Fibroblast of lung (primary cell): ENCODE results near the gene BTBD7.

Experiments
- CTCF ChIP-seq, 2 donors: IDR thresholded peaks in 1 of 2; conservative IDR thresholded peaks in 1 of 2; 1 replicate in 1 of 2; 2 replicates in 1 of 2; pipeline ENCODE4 v1.5.1; 2011 to 2012; ENCODE audit warnings: low read length in 2 of 2, control low read depth in 1 of 2, inconsistent platforms in 1 of 2, low read depth in 1 of 2, mild to moderate bottlenecking in 1 of 2
- EZH2 ChIP-seq: IDR thresholded peaks from 2 replicates; pipeline ENCODE4 v1.5.1; 2012; ENCODE audit warnings: low read length, control low read depth, mild to moderate bottlenecking; ENCODE audit errors: missing control alignments

- no peak for TF ChIP-seq CTCF (conservative IDR thresholded peaks at IDR 0.05 in 1 of 2, IDR thresholded peaks at IDR 0.05 in 1 of 2; ENCODE audit: low read depth in 1 of 2, low read length in 2 of 2)
- no peak for TF ChIP-seq EZH2
Observed at GRCh38 chr14:93346926-93347721, 14.3 kb upstream of the BTBD7 start, which contains the start of gene COX8C.
